Activated T-cell treated with anti-CD3 and anti-CD28 coated beads, Interleukin-2, amount 50 U/mL, for 1 hour (primary cell): ENCODE results near the gene RNF186.
"Not testable (repeated sequence)": the region's sequence is repeated elsewhere in the genome, so short reads cannot be mapped to it uniquely, and the experiment has no call there.

Experiments
- DNase-seq: peaks from one replicate; pipeline ENCODE4 v3.0.0-alpha.2; 2020

RNF186 gene, protein sequence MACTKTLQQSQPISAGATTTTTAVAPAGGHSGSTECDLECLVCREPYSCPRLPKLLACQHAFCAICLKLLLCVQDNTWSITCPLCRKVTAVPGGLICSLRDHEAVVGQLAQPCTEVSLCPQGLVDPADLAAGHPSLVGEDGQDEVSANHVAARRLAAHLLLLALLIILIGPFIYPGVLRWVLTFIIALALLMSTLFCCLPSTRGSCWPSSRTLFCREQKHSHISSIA

DNA sequence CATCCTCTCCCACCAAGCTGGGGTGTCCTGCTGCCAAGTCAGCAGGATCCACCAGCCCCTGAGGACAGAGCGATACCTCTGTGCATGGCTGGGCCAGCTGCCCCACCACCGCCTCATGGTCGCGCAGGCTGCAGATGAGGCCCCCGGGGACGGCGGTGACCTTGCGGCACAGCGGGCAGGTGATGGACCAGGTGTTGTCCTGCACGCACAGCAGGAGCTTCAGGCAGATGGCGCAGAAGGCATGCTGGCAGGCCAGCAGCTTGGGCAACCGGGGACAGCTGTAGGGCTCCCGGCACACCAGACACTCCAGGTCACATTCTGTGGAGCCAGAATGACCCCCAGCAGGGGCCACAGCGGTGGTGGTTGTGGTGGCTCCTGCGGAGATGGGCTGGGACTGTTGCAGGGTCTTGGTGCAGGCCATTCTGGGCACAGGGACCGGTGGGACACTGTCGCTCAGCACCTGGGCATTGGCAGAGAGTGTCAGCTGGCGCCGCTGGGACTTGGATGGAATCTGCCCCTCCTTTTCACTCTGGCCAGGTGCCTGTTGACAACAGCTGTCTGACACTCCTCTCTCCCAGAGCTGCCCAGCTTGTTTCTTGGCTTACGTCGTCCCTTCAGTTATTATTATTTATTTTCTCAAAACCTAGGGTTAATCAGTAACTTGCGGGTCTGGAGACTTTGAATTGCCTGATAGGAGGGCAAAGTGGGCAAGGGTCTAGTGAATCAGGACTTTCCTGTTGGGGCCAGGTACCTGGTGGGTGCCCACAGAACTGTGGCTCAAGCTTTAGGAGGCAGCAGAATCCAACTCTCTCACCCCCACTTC, at the start of gene RNF186:
TSS of gene RNF186 (minus strand) at position 603 of the 823 bp plus-strand sequence. CDS start at position 421, 182 bp downstream.
- no peak for DNase-seq

DNA sequence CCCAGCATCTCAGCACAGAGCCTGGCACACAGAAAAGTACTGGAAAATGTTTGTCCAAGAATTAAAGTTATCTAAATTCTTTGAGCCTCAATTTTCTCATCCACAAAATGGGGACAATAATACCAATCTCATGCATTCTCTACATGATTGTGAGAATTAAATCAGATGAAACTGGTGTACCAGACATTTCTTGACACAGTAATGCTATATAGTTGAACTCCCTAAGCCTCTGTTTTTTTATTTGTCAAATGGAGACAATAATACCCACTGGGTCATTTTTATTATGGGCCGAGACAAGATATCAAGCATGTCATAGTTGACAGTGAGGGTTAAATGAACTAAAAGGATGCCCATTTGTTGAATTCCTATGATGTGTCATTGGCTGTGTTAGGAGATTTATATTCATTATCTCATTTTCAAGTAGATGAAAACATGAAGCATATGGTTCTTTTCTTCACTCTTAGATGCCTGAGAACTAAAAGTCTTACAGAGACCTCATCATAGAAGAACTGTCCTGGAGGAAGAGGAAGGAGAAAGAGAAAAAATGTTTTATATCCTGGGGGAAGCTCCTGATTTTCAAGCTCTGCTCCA, 49.6 kb upstream of the RNF186 start:
- DNase-seq: no peak

DNA sequence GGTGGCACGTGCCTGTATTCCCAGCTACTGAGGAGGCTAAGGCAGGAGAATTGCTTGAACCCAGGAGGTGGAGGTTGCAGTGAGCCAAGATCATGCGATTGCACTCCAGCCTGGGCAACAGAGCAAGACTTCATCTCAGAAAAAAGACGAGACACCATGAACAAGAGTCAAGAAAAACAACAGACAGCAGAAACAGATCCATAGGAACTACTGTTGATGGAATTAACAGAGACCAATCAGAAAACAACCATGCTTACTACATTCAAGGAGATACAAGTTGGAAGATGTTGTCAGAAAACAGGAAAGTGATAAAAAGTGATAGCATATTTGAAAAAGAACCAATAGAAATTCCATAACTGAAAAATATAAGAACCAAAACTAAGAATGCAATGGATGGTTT, 47.9 kb upstream of the RNF186 start:
- no peak for DNase-seq

DNA sequence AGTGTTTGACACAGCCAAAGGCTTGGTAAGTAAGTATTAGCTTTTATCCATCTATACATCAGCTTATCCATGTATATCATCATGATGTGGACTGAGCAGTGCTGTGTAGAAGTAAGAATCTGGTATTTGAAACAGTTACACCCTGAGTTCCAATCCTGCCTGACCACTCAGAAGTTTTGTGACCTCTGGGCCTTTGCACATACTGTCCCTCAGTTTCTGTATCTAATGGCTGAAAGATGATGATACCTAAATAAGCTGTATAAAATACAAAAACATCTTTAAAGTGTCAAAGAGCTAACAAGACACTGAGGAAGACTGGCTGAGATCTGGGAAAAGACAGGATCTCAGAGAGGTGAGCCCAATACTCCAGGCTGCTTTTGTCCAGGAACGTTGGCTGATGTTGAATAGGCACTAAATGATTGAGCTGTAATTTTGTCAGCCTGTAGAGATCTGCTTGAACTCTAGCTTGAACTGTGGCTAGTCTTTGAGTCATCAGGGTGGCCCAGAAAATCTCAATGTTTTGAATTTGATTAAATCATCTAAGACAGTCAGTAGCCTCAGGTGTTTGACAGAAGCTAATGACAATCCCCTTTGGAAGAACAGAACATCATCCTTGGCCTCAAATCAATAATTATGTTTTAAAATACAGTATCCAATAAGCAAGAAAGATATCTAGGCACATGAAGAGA, 46.9 kb upstream of the RNF186 start:
- no peak for DNase-seq

DNA sequence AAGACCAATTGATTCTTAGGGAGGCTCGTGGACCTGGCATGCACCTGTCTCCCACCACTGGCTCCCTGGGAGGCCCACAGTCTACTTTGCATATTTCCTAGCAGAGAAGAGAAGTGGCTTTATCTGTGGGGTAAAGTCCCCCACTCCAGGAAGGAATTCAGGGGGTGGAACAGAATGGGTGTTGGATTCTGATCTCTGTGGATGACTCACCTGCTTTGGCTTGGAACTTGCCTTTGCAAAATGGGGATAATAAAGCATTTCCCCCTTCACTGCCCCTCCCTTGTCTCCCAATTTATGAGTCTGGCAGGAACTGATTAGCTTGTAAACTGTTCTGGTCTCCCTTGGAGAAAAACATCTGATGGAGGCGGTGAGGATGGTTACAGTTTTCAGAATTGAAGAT, 46.0 kb upstream of the RNF186 start:
- DNase-seq: no peak

DNA sequence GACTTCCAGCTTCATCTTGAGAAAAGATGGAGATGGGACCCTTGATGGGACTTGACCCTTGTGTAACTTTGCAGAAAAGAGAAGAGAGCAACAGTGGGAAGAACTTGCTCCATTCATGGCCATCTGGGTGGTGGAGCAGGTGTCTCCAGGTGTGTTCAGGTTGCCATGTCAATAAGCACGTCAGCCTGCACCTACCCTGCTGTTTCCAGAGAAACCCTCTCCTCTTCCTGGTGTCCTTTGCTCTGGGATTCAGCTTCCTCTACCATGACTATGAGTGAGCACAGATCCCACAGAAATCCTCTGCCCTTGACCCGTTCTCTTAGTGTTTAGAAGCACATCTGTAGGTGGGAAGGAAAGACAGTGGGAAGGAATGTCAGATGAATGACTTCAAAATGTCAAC, 45.3 kb upstream of the RNF186 start:
- no peak for DNase-seq

DNA sequence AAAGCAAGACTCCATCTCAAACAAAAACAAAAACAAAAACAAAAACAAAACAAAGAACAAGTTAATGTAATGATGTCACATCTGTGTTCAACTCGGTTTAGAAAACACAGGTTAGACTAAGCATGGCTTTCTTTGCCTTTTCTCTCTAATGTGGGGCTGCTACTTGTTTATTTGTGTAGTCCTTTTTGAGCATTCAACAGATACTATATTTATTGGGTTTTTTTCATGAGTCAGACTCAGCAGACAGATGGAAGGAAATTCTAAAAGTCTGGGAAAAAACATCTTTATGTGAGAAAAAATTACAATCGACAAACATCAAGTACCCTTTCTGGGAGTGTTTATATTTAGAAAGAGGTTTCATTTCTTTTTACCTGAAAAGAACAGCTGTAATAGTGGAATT, 44.8 kb upstream of the RNF186 start:
- DNase-seq: no peak

DNA sequence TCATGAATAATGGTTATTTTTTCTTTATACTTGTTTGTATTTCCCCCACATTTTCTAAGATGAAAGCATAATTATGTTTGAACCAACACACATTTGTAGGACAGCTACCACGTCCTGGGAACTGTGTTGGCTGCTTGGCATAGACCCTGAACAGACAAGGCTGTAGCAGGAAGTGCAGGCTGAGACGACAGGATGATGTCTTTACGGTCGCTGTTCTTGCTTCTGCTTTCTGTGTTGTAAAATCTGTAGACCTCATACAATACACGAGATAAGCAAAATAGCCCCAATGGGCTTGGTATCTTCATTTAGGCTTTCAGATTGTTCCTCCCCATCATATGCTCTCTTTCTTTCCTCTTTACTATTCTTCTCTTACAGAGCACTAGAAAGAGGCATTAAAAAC, 43.8 kb upstream of the RNF186 start:
- DNase-seq: no peak

DNA sequence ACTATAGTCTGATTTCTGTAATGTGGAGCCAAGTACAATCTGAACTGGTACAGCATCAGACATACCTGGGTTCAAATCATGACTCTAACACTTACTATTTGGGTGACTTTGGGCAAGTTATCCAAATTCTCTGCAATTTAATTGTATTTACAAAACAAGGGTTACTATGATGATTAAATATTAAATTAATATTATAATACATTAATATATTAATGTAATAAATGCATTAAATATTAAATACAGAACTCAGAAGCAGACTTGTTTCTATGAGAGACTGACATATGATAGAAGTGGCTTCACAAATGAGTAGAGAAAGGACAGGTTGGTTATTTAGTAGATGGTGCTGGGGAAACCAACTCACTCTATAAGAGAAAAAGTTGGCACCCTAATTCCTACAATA, 39.8 kb upstream of the RNF186 start:
- no peak for DNase-seq

DNA sequence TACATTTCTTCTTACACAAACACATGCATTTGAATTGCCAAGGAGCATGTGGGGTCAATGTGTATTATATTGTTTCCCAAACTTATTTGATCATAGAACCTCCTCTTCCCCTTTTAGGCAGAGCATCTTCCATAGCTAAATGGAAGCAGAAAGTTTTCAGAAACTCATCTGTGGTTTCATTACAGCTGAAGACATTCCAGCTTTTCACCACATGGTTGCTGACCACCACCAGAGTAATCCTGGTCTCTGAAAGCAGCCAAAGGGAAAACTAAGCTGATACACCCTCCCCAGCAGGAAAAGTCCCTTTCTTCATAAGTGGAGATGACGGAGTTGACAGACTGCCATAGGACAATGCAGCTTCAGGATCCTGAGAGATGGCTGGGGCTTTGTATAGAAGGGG, 37.0 kb upstream of the RNF186 start:
- DNase-seq: no peak

DNA sequence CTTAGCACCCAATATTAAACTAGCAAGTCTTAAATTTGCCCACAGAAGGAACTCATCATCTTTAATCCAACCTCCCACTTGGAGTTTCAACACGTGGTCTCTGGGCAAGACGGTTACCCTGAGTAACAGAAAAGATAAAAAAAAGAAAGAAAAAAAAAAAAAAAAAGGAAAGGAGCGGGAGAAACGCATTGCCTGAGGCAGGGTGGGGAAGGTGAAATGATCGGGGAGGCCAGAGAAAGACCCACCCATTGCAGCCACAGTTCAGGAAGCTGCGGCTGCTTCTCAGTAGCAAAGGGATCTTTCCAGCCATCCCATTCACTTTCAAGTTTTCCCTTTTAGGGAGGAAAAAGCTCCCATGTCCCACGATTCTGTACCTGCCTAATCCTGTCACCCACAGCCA, 35.1 kb upstream of the RNF186 start:
- DNase-seq: no peak

DNA sequence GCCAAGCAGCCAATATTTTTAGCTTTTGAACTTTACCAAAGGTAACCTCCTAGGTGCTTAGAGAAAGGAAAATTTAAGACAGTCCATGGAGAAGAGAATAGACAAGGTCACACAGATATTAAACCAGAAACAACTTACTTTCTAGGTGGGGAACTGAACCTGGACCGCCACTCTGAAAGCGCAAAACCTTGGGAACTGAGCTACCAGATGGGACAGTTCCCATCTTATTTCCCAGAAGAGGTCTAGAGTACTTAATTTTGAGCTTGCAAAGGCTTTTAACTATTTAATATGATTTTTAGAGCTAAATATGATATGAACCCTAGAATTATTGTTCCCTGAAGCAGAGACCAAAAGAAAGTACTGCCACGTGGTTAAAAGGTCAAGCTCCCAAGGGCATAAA, 34.2 kb upstream of the RNF186 start:
- not testable (repeated sequence) for DNase-seq

DNA sequence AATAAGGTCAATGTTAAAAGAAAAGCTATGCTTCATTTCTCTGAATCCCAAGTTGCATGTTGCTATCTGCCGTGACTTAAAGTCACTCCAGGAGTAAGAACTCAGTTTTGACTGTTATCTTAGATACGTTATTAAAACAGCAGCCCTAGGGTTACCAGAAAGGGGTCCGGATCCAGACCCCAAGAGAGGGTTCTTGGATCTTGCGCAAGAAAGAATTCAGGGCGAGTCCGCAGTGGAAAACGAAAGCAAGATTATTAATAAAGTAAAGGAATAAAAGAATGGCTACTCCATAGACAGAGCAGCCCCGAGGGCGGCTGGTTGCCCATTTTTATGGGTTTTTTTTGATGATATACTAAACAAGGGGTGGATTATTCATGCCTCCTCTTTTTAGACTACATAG, 32.3 kb upstream of the RNF186 start:
- not testable (repeated sequence) for DNase-seq

DNA sequence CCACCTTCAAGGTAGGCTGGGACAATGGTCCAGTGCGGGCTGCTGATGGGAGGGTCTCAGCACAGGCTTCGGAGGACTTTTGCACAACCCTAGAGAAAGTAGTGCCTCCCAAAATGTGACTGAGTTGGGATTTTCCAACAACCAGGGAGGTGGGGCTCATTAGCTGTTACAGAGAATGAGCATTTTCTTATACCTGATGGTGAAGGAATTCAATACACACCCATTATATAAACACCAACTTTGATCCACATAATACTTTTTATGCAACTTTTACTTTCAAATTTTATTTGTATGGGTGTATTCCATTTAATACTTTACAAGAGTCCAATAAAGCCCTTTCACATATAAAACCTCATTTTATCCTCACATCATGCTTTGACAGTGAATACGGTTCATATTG, 31.3 kb upstream of the RNF186 start:
- DNase-seq: no peak

DNA sequence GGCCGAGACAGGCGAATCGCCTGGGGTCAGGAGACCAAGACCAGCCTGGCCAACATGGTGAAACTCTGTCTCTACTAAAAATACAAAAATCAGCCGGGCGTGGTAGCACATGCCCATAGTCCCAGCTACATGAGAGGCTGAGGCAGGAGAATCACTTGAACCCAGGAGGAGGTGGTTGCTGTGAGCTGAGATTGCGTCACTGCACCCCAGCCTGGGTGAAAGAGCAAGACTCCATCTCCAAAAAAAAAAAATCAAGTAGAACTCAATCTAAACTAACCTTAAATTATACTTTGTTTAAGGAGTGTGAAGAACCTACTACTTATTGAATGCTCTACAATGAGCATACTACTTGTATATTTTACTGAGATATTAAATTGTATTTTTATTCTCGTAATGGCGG, 30.5 kb upstream of the RNF186 start:
- DNase-seq: no peak

DNA sequence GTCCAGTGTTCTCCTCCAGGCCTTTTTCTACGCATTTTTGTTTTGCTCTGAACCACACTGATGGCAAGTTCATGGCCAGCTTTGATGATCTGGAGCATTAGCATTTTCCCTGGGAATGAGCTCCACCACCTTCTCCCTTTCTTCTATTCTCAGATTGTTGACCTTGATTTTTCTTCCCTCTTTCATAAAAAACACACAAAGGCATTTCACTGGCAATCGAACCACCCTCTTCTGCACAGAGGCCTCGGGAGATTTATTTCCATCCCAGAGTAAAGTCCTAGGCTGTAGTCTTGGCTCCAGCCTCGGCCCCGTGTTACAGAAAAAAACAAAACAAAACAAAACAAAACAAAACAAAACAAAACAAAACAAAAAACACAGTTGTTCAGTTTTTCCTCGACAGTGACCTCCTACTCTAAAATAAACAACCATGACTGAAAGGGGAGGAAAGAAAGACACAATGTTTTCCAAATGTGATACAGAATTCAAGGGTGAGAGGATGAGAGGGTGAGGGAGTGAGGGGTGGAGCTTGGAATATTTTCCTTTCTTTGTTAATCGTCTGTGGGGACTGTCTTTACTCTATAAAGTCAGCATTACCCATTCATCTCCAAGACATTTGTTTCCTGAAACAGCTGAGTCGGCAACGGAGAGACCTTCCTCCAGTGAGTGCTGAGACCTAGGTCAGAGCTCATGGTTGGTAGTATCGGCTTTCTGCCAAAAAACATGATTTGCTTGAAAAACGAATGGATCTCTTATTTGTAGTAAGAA, 29.8 kb upstream of the RNF186 start:
- no peak for DNase-seq

DNA sequence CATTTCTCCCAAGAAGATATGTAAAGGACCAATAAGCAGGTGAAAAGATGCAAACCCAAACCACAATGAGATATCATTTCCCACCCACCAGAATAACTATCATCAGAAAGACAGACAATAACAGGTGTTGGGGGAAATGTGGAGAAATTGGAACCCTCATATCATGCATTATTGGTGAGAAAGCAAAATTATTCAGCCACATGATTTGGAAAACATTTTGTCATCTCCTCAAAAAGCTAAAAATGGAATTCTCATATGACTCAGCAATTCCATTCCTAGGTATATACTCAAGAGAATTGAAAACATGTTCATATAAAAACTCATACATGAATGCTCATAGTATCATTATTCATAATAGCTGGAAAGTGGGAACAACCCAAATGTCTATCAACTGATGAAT, 25.1 kb upstream of the RNF186 start:
- no peak for DNase-seq

DNA sequence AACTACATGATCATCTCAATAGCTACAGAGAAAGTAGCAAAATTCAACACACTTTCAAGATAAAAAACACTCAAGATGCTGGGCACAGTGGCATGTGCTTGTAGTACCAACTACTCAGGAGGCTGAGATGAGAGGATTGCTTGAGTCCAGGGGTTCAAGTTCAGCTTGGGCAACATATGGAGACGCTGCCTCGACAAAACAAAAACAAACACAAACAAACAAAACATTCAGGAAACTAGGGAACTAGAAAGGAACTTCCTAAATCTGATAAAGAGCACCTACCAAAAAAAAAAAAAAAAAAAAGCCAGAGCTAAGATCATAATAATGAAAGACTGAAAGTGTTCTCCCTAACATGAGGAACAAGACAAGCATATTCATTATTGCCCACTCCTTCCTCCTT, 22.8 kb upstream of the RNF186 start:
- DNase-seq: no peak

DNA sequence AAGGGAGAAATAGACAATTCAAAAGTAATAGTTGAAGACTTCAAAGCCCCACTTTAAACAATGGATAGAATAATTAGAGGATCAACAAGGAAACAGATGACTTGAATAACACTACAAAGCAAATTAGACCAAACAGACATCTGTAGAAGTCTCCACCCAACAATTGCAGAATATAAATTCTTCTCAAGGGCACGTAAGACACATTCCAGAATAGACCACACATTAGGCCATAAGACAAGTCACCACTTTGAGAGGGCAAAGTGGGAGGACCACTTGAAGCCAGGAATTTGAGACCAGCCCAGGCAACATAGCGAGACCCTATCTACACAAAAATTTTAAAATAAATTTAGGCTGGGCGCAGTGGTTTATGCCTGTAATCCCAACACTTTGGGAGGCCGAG, 20.5 kb upstream of the RNF186 start:
- DNase-seq: no peak

DNA sequence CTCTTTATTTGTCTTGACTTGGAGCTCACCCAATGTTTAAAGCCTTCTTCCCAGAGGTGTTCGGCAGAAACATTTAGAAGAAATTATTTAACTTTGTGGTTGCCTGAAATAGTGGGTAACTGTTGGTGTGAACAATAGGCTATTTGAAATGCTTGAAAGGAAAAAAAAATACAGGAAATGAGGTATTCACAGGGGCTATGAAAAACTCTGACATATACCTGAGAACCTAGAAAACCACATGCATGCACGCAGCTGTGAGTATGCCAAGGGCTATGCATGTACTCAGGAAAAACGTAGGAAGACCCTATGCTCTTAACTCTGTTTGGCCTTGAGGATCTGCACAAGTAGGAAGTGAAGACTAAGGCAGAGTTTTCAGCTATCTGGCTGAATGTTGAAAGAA, 16.4 kb upstream of the RNF186 start:
- DNase-seq: no peak

DNA sequence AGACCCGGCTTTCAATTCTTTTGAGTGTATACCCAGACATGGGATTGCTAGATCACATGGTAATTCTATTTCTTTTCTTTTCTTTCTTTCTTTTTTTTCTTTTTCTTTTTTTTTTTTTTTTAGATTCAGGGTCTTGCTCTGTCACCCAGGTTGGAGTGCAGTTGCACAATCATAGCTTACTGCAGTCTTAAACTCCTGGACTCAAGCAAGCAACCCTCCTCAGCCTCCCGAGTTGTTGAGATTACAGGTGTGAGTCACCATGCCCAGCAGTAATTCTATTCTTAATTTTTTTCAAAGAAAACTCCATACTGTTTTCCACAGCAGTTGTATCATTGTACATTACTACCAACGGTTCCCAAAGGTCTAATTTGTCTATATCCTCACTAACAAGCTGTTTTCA, 13.5 kb upstream of the RNF186 start:
- no peak for DNase-seq

DNA sequence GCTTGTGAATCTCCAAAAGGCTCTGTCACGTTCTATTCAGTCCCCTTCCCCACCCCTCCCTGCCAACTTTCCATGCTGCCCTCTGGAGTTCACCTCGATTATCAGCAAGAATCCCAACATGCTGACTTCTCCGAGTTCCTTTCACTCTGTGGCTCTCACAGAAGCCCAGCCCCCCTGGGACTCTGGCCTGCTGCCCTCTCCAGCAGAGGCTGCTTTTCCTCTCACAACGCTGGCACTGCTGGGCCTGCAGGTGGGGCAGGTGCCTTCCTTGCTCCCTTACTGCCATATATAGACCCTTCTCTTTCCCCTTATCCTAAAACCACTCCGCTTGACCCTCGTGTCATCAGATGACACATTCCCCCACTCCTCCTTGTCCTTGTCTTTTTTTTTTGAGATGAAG, 10.2 kb upstream of the RNF186 start:
- DNase-seq: no peak

DNA sequence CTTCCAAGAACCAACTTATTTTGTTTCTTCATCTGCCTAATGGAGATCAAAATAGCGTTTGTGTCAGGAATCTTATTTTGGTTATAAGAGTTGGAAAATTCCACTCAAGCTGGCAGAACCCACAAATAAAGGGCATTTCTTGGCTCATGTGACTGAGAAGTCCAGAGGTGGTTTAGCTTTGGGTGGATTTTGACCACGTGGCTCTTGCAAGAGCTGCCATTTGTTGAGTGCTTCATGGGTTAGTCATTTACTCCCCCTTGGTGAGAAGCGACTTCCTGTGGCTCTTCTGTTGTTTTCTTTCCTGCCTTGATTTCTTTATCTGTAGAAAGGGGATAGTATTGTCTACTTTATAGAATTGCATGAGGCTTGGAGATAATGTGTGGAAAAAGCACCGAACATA, 9.5 kb upstream of the RNF186 start:
- no peak for DNase-seq
